ENCODE measurements around the gene OSBPL10. TPM values are rescaled to one million over a fixed set of nuclear protein-coding genes. Genes with fewer than 3 reads are reported as not detected.

The OSBPL10 gene
- total RNA-seq, 1 experiment from 2014 or later: 74.7 TPM

GRCh38 chr3:31836131-31837075, 144.7 kb downstream of the OSBPL10 start:
- Mint-ChIP-seq H3K27ac (ENCODE audit: unreplicated experiment) (no peak overlapping the region), H3K4me1 (ENCODE audit: low read depth, unreplicated experiment) (peaks cover 11% of the 10 kb centered on the region), H3K36me3 (ENCODE audit: insufficient read depth, unreplicated experiment) (no peaks in the 10 kb centered on the region), H3K27me3 (ENCODE audit: unreplicated experiment) (no peaks in the 10 kb centered on the region), H3K9me3 (ENCODE audit: low read depth, unreplicated experiment) (no peaks in the 10 kb centered on the region), H3K4me3 (ENCODE audit: low read depth, unreplicated experiment) (no peak overlapping the region)
- no peak for DNase-seq
- TF ChIP-seq, protein P1, sequence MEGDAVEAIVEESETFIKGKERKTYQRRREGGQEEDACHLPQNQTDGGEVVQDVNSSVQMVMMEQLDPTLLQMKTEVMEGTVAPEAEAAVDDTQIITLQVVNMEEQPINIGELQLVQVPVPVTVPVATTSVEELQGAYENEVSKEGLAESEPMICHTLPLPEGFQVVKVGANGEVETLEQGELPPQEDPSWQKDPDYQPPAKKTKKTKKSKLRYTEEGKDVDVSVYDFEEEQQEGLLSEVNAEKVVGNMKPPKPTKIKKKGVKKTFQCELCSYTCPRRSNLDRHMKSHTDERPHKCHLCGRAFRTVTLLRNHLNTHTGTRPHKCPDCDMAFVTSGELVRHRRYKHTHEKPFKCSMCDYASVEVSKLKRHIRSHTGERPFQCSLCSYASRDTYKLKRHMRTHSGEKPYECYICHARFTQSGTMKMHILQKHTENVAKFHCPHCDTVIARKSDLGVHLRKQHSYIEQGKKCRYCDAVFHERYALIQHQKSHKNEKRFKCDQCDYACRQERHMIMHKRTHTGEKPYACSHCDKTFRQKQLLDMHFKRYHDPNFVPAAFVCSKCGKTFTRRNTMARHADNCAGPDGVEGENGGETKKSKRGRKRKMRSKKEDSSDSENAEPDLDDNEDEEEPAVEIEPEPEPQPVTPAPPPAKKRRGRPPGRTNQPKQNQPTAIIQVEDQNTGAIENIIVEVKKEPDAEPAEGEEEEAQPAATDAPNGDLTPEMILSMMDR (IDR thresholded peaks at IDR 0.05; ENCODE audit: unreplicated experiment): no peak
- no TSS peak for BruUV-seq (replicated peaks)
- CTCF ChIA-PET: no interaction called here
- intact Hi-C loops (cut with micrococcal nuclease; ENCODE audit: unreplicated experiment): no loop called here

GRCh38 chr3:31833391-31834190, 147.5 kb downstream of the OSBPL10 start:
- intact Hi-C loops (cut with micrococcal nuclease; ENCODE audit: unreplicated experiment): no loop called here
- Mint-ChIP-seq H3K4me3 (ENCODE audit: low read depth, unreplicated experiment) (no peak overlapping the region), H3K27me3 (ENCODE audit: unreplicated experiment) (no peaks in the 10 kb centered on the region), H3K9me3 (ENCODE audit: low read depth, unreplicated experiment) (no peaks in the 10 kb centered on the region), H3K4me1 (ENCODE audit: low read depth, unreplicated experiment) (no peaks in the 10 kb centered on the region), H3K36me3 (ENCODE audit: insufficient read depth, unreplicated experiment) (no peaks in the 10 kb centered on the region), H3K27ac (ENCODE audit: unreplicated experiment) (no peak overlapping the region)
- DNase-seq: no peak
- CTCF ChIA-PET: no interaction called here
- BruUV-seq (replicated peaks): no TSS peak
- TF ChIP-seq, protein P1 (IDR thresholded peaks at IDR 0.05; ENCODE audit: unreplicated experiment): no peak

DNA sequence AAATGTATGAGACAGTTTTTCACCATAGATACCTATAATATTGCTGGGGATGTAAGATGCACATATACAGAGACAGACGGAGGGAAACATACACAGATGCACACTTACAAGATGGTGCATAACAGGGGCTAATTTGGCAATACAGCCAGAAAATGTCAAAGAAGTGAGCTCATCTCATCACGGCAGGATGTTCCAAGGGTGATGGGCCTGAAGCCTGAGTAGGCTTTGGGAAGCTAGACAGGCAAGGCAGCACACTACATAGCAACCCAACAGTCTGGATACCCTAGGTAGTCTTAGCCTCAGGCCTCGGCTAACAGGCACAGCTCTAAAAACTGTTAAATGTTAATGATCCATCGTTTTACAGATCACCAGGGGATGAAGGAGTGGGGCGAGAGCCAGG, 148.5 kb downstream of the OSBPL10 start:
- H3K27ac Mint-ChIP-seq (ENCODE audit: unreplicated experiment): no peak overlapping the region
- intact Hi-C loops (cut with micrococcal nuclease; ENCODE audit: unreplicated experiment): no loop called here
- H3K4me3 Mint-ChIP-seq (ENCODE audit: low read depth, unreplicated experiment): no peak overlapping the region
- H3K36me3 Mint-ChIP-seq (ENCODE audit: insufficient read depth, unreplicated experiment): no peaks in the 10 kb centered on the region
- H3K9me3 Mint-ChIP-seq (ENCODE audit: low read depth, unreplicated experiment): no peaks in the 10 kb centered on the region
- no TSS peak for BruUV-seq (replicated peaks)
- H3K27me3 Mint-ChIP-seq (ENCODE audit: unreplicated experiment): no peaks in the 10 kb centered on the region
- DNase-seq: no peak
- CTCF ChIA-PET: no interaction called here
- no peaks in the 10 kb centered on the region for H3K4me1 Mint-ChIP-seq (ENCODE audit: low read depth, unreplicated experiment)
- TF ChIP-seq, protein P1 (IDR thresholded peaks at IDR 0.05; ENCODE audit: unreplicated experiment): no peak

DNA sequence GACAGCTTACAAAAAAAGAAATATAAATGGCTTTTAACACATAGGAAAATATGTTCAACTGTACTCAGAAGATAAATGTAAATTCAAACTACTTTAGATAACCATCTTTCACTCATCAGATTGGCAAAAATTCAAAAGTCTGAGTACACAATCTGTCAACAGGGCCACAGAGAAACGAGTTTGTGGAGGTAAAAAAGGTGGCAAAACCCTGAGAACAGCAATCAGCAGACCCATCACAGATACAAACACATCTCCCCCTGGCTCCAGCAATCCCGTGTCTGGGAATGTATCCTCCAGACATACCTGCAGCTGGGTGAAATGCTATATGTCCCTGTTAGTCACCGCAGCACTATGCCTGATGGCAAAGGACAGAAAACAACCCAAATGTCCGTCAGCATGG, 149.5 kb downstream of the OSBPL10 start:
- no peaks in the 10 kb centered on the region for H3K27me3 Mint-ChIP-seq (ENCODE audit: unreplicated experiment)
- no peak for DNase-seq
- CTCF ChIA-PET: no interaction called here
- H3K36me3 Mint-ChIP-seq (ENCODE audit: insufficient read depth, unreplicated experiment): no peaks in the 10 kb centered on the region
- BruUV-seq (replicated peaks): no TSS peak
- H3K4me1 Mint-ChIP-seq (ENCODE audit: low read depth, unreplicated experiment): no peaks in the 10 kb centered on the region
- H3K27ac Mint-ChIP-seq (ENCODE audit: unreplicated experiment): no peak overlapping the region
- no peak overlapping the region for H3K4me3 Mint-ChIP-seq (ENCODE audit: low read depth, unreplicated experiment)
- intact Hi-C loops (cut with micrococcal nuclease; ENCODE audit: unreplicated experiment): no loop called here
- no peaks in the 10 kb centered on the region for H3K9me3 Mint-ChIP-seq (ENCODE audit: low read depth, unreplicated experiment)
- TF ChIP-seq, protein P1 (IDR thresholded peaks at IDR 0.05; ENCODE audit: unreplicated experiment): no peak
